AG04449 (cell line): ENCODE measurements around the gene ZRANB1.

Experiments used
- CTCF ChIA-PET: fragments of 350-600 bp; formaldehyde crosslinking; extraction: SDS; loops from one replicate; lab custom pipeline; 2021; ENCODE audit warnings: antibody characterized with exemption; lab: Yijun Ruan, JAX
- POLR2A ChIA-PET: fragments of 400-600, 350-600 bp; formaldehyde crosslinking; extraction: SDS; loops from one replicate; lab custom pipeline; 2020; ENCODE audit warnings: antibody characterized with exemption, inconsistent platforms; lab: Yijun Ruan, JAX
- DNase-seq: peaks from one replicate; pipeline ENCODE4 v3.0.0-alpha.2; 2010; ENCODE audit warnings: low read depth, low spot score
- H3K4me3 ChIP-seq: 2 replicates; pipeline ENCODE4 v1.5.1; 2011; ENCODE audit warnings: low read depth, mild to moderate bottlenecking, control low read depth, low read length
- TF ChIP-seq, protein P1 (sequence below): IDR thresholded peaks from one replicate; pipeline ENCODE4 v1.5.1; 2011; ENCODE audit warnings: mild to moderate bottlenecking, moderate library complexity, low read length, control low read depth, inconsistent platforms; ENCODE audit not compliant: insufficient read depth; ENCODE audit errors: missing control alignments

The ZRANB1 gene

DNA sequence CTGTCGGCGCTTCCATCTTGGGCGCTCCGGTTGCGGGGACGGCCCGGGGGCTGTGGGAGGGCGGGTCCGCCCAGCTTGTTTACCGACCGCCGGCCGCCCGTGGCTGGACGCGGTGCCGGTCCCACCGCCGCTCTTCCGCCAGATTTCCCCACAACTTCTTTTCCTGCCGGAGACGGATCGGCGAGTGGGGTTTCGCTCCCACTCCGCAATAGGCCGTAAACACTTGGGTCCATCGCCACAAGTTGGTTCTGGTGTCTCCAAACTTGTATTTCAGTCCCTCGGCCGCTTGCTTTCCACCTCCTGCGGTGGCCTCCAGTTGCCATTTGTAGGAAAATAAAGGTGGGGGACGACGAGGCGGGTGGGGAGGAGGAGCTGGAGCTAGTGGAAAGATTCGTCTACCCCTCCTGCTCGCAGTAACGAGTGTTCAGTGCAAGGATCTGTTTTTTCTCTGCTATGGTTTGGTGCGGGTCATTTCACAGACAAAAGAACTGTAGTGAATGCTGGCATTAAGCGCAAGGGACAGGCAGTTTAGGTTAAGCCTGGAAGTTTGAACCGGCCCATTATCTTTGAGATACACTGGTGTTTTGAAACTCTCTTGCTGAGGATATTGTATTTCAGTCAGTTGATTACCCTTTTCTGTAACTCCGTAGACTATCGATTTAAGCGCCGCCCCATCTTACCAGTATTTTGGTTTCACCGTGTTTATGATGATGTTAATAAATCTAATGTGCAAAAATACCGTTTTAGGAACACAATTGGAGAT lies 24.3 kb upstream of the ZRANB1 start:
- POLR2A ChIA-PET = no interaction called here

DNA sequence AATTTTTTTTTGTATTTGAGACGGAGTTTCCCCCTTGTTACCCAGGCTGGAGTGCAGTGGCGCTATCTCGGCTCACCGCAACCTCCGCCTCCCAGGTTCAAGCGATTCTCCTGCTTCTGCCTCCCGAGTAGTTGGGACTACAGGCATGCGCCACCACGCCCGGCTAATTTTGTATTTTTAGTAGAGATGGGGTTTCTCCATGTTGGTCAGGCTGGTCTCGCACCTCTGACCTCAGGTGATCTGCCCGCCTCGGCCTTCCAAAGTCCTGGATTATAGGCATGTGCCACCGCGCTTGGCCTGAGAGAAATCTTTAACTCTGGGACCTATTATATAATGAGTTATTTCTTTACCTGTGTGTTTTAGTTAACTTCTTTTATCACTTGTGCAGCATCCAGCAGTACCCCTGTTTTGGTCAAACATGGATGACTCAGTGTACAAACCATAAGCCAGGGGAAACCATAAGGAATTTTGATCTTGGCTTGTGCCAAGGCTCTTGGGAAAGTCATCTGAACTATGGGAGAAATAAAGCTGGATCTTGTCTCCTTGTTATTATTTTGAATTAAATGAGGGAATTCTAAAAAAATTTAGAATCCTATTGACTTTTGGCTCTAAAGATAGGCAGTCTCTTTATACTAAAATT lies 23.6 kb upstream of the ZRANB1 start:
- POLR2A ChIA-PET = no interaction called here
- TF ChIP-seq, protein P1, sequence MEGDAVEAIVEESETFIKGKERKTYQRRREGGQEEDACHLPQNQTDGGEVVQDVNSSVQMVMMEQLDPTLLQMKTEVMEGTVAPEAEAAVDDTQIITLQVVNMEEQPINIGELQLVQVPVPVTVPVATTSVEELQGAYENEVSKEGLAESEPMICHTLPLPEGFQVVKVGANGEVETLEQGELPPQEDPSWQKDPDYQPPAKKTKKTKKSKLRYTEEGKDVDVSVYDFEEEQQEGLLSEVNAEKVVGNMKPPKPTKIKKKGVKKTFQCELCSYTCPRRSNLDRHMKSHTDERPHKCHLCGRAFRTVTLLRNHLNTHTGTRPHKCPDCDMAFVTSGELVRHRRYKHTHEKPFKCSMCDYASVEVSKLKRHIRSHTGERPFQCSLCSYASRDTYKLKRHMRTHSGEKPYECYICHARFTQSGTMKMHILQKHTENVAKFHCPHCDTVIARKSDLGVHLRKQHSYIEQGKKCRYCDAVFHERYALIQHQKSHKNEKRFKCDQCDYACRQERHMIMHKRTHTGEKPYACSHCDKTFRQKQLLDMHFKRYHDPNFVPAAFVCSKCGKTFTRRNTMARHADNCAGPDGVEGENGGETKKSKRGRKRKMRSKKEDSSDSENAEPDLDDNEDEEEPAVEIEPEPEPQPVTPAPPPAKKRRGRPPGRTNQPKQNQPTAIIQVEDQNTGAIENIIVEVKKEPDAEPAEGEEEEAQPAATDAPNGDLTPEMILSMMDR = no peak
- no peak for DNase-seq
- H3K4me3 ChIP-seq = peak overlapping the region; percentile 87
- CTCF ChIA-PET = interaction anchor here (1.1 to 1.3 kb wide), 3 partner anchors 9 to 74 kb away, joined by 3 to 4 read pairs (median 3); no protein-coding TSS in a partner anchor

More for the DNA sequence above, 24.3 kb upstream of the ZRANB1 start:
- peak overlapping the region; percentile 87 for H3K4me3 ChIP-seq
- CTCF ChIA-PET = interaction anchor here (1.1 kb wide), 1 partner anchor 75 kb away, joined by 3 read pairs; no protein-coding TSS in a partner anchor
- no peak for DNase-seq
- TF ChIP-seq, protein P1 = no peak

DNA sequence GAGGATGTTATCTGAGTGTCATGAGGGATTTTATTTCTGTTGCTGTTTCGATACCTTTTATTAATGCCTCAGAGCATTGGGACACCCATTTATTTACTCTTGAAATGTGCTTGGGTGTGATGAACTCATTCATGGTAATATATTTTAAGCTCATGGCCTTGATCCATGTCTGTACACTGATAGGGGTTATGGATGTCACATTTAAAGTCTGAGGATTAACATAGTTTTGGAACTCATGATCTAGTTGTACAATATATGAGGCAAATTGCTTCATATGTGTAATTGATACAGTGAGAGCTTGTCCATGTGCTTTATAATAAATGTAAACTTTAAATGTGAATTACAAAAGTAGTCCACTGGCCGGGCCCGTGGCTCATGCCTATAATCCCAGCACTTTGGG lies 23.0 kb upstream of the ZRANB1 start:
- no peak for DNase-seq
- TF ChIP-seq, protein P1 = no peak
- H3K4me3 ChIP-seq = 0 out of 2 replicates have a peak overlapping the region, but pooled peaks have one; percentile 2
- ChIA-PET CTCF (interaction anchor here (1.1 to 1.3 kb wide), 2 partner anchors 9 to 20 kb away, joined by 3 to 4 read pairs; no protein-coding TSS in a partner anchor), POLR2A (no interaction called here)

DNA sequence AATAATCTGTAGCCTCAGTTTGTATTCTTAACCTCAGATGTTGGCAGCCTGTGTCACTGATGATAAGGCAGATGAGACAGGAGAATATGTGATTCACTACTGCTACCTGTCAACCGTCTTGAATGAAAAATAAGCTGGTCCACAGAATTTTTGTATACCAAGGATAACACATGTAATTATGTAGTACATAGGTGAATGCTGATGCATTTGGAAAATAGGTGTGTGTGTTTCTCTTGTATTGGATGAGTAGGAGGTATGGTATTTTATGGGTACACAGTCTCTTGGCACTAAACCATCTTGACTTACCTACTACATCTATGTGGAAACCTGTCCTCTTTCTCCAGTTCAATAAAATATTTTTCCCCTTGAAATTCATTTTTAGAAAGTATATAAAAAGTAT lies 20.7 kb upstream of the ZRANB1 start:
- CTCF ChIA-PET = no interaction called here
- no peak overlapping the region for H3K4me3 ChIP-seq
- POLR2A ChIA-PET = no interaction called here
- DNase-seq = no peak
- TF ChIP-seq, protein P1 = no peak

DNA sequence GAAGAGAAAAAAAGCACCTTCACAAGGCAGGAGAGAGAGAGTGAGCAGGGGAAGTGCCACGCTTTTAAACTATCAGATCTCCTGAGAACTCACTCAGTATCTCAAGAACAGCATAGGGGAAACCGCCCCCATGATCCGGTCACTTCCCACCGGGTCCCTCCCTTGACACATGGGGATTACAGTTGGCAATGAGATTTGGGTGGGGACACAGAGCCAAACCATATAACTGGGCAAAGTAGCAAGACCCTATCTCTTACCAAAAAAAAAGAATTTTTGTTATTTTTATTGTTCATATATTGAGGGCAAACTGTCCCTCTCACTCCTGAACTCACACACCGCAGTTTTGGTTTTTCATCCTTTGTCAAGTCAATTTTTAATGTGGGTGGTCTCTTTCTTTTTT lies 18.2 kb upstream of the ZRANB1 start:
- no peak overlapping the region for H3K4me3 ChIP-seq
- ChIA-PET CTCF (no interaction called here), POLR2A (no interaction called here)
- TF ChIP-seq, protein P1 = no peak
- no peak for DNase-seq

DNA sequence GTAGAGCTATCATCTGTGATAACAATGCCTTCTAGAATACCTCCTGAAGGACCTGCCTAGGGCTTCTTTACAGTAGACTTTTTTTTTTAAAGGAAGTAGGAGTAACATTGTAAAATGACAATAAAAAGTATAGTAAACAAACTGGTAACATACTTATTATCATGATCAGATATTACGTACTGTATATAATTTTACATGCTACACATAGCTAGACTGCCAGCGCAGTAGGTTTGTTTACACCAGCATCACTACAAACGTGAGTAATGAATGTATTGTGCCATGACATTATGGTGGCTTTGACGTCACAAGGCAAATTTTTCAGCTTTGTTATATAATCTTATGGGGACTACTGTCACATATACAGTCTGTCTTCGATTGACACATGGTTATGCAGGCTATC lies 15.4 kb upstream of the ZRANB1 start:
- H3K4me3 ChIP-seq = no peak overlapping the region
- ChIA-PET POLR2A (interaction anchor here (1.0 kb wide), 1 partner anchor 11 kb away, joined by 6 read pairs; no protein-coding TSS in a partner anchor), CTCF (interaction anchor here (1.6 kb wide), 1 partner anchor 15 kb away, joined by 3 read pairs; the partner anchor contains the start of gene ZRANB1)
- no peak for DNase-seq
- TF ChIP-seq, protein P1 = no peak
